NT2/D1 (cell line): ENCODE data around the gene KDM6A.
"Not testable (repeated sequence)": the region's sequence is repeated elsewhere in the genome, so short reads cannot be mapped to it uniquely, and the experiment has no call there.

ENCODE experiments used
- SUZ12 ChIP-seq: IDR thresholded peaks from 2 replicates; pipeline ENCODE4 v1.6.1; 2011; ENCODE audit not compliant: insufficient read length, insufficient read depth; ENCODE audit errors: extremely low read depth
- YY1 ChIP-seq: IDR thresholded peaks from 2 replicates; pipeline ENCODE4 v1.6.1; 2011; ENCODE audit not compliant: insufficient read length, insufficient read depth

DNA sequence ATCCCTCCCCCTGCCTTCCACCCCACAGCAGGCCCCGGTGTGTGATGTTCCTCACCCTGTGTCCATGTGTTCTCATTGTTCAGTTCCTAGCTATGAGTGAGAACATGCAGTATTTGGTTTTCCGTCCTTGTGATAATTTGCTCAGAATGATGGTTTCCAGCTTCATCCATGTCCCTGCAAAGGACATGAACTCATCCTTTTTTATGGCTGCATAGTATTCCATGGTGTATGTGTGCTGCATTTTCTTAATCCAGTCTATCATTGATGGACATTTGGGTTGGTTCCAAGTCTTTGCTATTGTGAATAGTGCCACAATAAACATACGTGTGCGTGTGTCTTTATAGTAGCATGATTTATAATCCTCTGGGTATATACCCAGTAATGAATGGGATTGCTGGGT lies 200.0 kb downstream of the KDM6A start:
- TF ChIP-seq SUZ12, YY1: not testable (repeated sequence)
